Fibroblast of skin of left quadriceps (primary cell): Measurements from ENCODE around the gene LRRC42.

ENCODE experiments used
- DNase-seq, 2 experiments: peaks; one replicate each; pipeline ENCODE4 v3.0.0-alpha.2; 2013; ENCODE audit warnings: low read depth in 2 of 2

LRRC42 gene

GRCh38 chr1:54004481-54005049 is 58.4 kb downstream of the LRRC42 start:
- DNase-seq: no peak

- DNase-seq: no peak
These were observed 60.4 kb downstream of the LRRC42 start for GRCh38 chr1:54006508-54006907.

- DNase-seq: no peak
These were observed 61.5 kb downstream of the LRRC42 start for GRCh38 chr1:54007613-54008012.

- no peak for DNase-seq
These were observed 62.7 kb downstream of the LRRC42 start for GRCh38 chr1:54008876-54009275.

- no peak for DNase-seq
These were observed 63.3 kb downstream of the LRRC42 start for GRCh38 chr1:54009406-54009805.

- DNase-seq: no peak
These were observed 64.4 kb downstream of the LRRC42 start for GRCh38 chr1:54010415-54011117.

GRCh38 chr1:54011316-54012007 is 65.3 kb downstream of the LRRC42 start:
- no peak for DNase-seq

GRCh38 chr1:54012008-54012325 is 65.8 kb downstream of the LRRC42 start:
- DNase-seq: no peak

GRCh38 chr1:54012863-54013262 is 66.7 kb downstream of the LRRC42 start:
- DNase-seq: no peak

GRCh38 chr1:54013393-54014008 is 67.4 kb downstream of the LRRC42 start:
- no peak for DNase-seq

- no peak for DNase-seq
These were observed 68.0 kb downstream of the LRRC42 start for GRCh38 chr1:54014009-54014629.

GRCh38 chr1:54016343-54017282 is 70.5 kb downstream of the LRRC42 start:
- no peak for DNase-seq
